H54 (cell line): ENCODE data around the gene STIL.

Experiments
- DNase-seq: peaks from one replicate; pipeline ENCODE4 v3.0.0; 2011; ENCODE audit warnings: low spot score, mixed read lengths; ENCODE audit not compliant: insufficient read length
- FAIRE-seq: peaks from 3 replicates; lab custom pipeline; 2011; peaks lifted over from hg19 to GRCh38; lab: Jason Lieb, UNC
- POLR2A ChIP-seq: IDR thresholded peaks from 2 replicates; pipeline ENCODE4 v1.6.1; 2011; ENCODE audit warnings: low read depth, mild to moderate bottlenecking, low read length

The STIL gene

GRCh38 chr1:47235241-47235681 is 78.7 kb downstream of the STIL start:
- no peak for TF ChIP-seq POLR2A
- FAIRE-seq (no peak), DNase-seq (no peak)

DNA sequence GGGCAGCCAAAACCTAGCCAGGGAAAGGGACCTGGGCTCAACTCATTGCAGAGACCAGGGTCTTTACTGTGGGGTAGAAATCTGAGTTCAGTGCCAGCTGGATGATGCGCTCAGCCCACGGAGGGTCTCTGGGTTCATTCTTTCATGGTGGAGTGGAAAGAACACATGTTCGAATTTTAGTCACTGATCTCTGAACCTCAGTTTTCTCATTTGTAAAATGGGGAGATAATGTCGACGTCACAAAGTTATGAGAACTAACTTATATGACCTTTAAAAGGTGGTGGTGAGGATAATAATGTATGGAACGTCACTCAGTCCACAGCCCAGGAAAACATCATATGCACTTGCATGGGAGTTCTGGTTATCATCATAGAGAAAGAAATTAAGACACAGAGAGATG is 80.8 kb downstream of the STIL start:
- no peak for DNase-seq
- TF ChIP-seq POLR2A = no peak
- FAIRE-seq = no peak

DNA sequence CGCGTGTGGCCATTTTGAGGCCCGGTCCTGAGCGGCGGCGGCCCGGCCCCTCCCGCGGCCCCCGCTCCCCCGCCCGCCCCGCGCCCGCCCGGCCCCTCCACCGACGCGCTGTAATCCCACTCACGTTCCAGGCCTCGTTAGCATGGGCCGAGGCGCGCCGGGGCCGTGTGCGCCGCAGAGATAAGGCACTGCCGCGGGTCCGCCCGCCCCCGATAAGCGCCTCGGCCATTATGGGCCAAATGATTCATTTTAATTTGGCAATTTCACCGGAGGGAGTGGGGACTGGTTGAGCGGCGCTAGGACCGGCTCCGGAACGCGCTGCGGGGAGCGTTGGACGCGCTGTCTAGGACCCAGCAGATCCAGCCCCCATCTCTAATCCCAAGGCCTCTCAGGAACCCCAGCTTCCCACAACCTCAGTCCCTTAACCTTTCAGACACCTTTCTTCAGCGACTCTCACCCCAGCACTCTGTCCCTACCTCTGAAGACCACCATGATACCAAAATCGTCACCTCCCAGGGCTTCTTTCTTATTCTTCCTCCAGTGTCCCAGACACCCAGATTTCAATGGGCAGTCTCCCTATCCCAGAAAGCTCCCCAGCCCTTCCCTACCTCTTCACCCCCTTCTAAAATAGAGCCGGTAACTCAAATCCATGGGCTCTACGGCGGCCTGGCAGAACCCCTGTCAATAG is 81.6 kb downstream of the STIL start, which contains the start of gene TAL1:
TAL1 (minus strand) TSS at position 39 of the 688 bp plus-strand sequence. CDS start 6,337 bp downstream, outside the sequence.
- FAIRE-seq (no peak), DNase-seq (no peak)

DNA sequence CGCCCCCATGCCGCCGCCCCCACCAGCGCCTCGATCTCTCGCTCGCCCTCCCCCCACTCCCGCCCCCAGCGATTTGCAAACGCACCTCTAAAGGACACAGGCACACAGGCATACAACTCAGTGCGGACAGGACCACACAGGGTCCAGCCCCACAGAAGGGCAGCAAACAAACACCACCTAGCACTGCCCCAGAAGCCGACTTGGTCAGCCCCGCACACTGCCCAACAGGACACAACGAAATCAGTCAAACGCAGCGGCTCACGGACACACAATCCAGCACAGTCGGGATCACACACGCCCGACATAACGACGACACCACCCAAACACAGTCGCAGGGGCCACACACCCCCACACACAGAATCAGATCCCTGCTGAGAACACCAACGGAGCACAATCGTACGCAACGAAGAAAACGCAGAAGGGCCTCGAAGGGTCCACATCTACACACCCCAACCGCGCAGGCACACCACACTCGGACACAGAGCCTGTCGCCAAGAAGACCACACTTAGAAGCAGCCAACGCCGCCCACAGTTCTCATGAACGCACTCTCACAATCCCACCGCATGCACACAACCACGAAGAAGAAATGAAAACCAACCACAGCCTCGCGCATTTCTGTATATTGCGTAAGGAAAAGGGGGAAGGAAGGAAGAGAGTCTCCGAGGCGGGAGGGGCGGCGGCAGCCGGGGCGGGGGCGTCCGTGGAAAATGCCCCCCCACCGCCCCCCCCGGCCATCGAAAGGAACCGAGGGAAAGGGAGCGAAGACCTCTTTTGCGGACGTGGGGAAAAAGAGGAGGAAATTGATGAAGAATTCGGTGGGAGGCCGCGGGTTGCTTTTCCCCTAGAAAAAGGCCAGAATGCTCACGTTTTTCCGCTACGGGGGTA is 82.4 kb downstream of the STIL start:
- no peak for TF ChIP-seq POLR2A
- DNase-seq (no peak), FAIRE-seq (no peak)

More for the DNA sequence above, 81.6 kb downstream of the STIL start, which contains the start of gene TAL1:
- no peak for TF ChIP-seq POLR2A

- no peak for DNase-seq
- FAIRE-seq = no peak
- TF ChIP-seq POLR2A = no peak
Measured at GRCh38 chr1:47230692-47231300, 83.2 kb downstream of the STIL start.

DNA sequence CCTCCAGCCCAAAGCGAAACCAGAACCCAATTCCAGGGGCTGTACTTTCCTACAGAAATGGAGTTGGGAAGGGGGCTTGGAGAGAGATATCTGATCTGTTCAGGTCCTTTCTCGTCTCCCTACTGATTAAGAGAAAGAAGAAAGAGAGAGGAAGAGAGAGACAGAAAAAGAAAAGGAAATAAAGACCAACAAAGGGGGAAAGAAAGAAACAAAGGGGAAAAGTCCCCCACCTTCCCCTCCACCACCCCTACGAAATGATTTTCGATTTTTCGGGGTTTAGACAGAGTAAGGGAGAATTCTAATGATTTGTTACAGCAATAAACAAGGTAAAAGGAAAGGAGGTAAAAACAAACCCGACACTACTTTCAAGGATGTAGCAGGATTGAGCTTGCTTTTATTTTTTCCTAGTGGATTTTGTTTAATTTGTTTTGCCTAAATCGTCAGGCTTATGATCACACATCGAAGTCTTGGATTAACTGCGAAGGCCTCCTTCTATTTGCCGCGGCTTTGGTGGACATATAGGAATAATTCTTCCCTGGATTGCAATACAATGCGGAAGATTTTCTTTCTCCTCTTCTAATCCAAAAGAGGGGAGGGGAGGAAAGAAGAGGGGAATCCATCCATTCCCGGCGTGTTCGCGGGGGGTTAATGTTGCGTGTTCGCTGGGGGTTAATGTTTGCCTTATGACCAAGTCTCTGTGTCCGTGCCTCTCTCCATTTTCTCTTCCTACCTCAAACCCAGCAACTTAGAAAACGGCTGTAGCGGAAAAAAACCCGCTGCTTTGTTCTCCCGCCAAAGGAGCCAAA is 83.9 kb downstream of the STIL start:
- no peak for TF ChIP-seq POLR2A
- DNase-seq (no peak), FAIRE-seq (no peak)

DNA sequence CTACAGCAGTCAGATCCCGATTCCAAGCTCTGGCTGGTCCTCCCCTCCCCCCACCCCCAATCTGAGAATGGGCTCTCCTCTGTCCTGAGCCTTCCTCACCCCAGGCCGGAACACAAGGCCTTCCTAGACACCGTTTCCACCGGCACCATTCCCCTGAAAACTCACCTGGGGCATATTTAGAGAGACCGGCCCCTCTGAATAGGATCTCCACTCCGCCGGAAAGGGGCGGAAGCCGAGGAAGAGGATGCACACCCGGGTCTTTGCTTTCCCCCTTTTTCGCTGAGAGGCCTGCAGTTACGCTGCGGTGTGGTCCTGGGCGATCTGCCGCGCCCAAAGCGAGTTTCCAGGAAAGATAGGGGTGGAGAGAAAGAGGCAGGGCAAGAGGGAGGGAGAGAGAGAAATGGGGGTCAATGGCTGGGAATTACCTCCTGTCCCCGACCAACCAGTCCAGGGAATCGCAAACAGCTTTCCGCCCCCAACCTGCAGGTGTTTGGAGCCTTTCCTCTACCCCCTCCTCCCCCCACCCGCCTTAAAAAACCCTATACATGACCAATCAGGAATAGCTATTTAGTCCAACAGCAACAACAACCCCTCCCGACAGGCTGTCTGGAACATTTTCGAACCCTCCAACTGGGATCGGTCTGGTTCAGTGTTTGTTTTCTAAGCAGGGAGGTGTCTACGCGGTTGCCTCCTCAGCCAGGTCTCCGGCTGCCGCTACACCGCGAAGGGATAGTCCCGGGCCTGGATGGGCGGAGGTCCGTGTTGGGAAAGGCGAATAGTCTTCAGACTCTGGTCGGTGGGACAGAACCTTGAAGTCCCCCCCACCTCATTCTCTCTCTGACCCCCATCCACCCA is 84.7 kb downstream of the STIL start:
- TF ChIP-seq POLR2A = no peak
- DNase-seq = no peak
- FAIRE-seq = no peak

DNA sequence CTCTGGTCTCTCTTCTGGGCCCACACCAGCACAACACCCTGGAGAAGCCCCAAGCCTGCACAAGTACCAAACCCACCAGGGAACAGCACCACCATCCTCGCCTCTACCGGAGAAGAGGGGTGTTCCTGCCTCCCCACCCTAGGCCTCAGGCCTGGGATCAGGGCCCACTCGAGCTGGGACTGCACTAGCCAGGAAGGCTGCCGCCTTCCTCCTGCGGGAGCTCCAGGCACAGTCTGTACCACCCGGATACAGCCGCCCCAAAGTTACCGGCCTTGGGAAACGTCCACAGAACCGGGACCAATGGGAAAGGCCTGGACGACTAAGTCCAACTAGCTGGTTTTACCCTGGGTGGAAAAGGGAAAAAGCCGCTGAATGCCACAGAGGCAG is 85.3 kb downstream of the STIL start:
- DNase-seq (no peak), FAIRE-seq (no peak)
- no peak for TF ChIP-seq POLR2A

- no peak for TF ChIP-seq POLR2A
- no peak for DNase-seq
Measured at GRCh38 chr1:47227341-47228232, 86.4 kb downstream of the STIL start.

DNA sequence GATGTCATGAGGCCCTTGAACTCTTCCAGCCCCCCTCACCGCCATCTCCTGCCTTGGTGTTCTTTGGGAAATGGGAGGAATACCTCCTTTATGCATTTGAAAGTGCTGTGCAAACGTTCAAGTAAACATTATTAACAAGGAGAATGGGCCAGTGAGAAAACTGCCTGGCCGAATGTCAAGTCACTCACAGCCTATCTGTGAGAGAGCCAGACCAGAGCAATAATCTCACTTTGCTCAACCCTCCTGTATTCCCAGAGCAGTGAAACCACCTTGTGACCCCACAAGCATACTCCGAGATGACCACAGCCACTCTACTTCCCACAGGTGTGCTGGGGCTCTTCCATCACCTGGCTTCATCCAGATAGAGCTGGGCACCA is 87.1 kb downstream of the STIL start:
- DNase-seq = no peak
- no peak for FAIRE-seq
- no peak for TF ChIP-seq POLR2A

More at GRCh38 chr1:47227341-47228232, 86.4 kb downstream of the STIL start:
- no peak for FAIRE-seq

DNA sequence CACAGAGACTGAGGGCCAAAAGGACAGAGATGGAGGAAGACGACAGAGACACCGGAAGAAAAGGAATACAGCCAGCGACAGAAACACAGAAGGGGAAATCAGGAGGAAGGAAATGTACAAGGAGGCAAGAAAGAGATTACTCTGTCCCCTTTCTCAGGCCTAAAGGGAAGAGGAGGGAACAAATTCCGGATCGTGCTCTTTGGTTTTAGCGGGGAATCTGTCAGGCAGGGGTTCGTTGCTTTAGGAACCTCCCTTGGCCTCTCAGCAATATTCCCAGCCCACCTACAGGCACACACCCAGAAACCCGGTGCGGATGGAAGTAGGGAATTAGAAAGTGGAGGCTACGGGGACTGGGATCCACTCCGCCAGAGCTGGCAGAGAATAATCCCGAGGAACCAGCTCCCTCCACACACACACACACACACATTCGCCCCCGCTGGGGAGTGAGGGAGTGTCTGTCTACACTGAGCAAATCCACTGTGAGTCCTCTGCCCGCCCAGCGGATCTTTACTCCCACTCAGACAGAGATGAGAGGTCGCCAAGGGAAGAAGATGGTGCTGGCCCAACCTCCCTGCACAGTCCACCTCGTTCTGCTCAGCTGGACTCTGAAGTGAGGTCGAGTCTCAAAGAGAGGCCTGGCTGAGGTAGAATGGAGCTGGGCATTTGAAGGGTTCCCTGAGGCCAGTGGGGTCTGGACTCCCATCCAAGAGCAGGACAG is 87.7 kb downstream of the STIL start:
- DNase-seq = no peak
- FAIRE-seq = no peak
- TF ChIP-seq POLR2A = no peak
